NCI-H345 (cell line): ENCODE data around the gene LTF.

Experiments used
- DNase-seq: peaks from one replicate; lab custom pipeline; 2025; lab: John Stamatoyannopoulos, UW

The LTF gene

GRCh38 chr3:46490338-46491084 lies 25.8 kb upstream of the LTF start:
- no peak for DNase-seq

DNA sequence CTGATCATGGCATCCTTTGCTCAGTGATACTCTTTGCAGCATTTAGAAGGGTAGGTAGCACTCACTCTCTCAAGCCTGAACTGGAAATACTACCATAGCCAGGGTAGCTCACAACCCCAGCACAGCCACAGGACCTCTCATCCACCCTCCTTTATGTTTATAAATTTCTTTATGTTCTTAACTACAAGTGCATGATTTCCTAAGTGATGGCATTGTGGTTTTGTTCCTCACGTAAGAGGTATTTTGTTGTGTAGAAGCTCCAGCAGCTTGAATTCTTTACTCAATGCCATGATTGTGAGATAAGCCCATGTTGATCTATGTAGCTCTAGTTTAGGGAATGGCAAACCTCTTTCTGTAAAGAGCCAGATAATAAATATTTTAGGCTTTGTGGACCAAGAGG lies 25.2 kb upstream of the LTF start:
- no peak for DNase-seq

- no peak for DNase-seq
Measured at GRCh38 chr3:46489381-46489780, 24.7 kb upstream of the LTF start.

DNA sequence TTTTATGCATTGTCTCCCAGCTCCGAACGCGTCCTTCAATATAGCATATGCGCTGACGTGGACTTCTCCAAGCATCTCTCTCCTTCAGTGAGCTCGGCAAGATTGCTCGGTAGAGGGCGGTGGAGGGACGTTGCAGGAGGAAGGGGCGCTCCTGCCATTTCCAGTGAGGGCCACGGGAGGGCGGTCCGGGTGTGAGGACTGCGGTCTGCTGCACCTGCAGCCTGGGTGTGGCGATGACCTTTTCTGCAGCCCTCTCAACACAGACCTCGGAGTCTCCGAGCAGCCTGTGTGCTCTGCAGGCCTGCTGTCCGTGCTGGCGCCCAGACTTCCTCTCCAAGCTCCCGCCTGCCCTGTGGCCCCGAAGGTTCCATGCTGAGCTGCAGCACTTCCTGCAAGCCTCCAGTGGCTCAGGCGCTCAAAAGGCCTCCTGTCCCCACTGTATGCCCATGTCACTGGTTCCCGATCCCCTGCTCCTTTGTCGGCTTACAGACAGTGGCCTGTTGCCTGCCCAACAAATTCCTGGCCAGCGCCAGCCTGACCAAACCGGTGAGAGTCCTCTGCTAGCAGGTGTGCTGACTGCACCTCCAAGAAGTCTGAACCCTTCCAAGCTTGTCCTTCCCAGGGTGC lies 24.1 kb upstream of the LTF start:
- peak; percentile 85 for DNase-seq

DNA sequence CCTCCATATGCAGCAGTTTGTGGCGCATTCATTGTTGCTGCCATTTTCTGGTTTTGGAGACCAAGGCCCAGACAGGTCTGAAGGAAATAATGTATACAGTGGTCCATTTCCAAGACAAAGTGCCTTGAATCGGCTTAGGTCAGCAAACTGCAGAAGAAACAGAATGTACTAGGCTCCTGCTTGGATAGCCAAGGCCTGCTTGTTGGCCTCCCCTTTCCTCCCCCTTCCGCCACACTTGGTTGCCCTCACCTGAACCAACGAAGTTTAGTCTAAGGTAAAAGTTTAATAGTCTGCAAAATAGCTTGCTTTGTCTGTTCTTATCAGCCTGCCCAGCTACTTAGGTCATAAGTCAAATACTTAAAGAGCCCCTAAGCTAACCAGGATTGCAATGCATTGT lies 21.1 kb upstream of the LTF start:
- no peak for DNase-seq

- peak; percentile 39 for DNase-seq
Measured at GRCh38 chr3:46484911-46485778, 20.4 kb upstream of the LTF start.

DNA sequence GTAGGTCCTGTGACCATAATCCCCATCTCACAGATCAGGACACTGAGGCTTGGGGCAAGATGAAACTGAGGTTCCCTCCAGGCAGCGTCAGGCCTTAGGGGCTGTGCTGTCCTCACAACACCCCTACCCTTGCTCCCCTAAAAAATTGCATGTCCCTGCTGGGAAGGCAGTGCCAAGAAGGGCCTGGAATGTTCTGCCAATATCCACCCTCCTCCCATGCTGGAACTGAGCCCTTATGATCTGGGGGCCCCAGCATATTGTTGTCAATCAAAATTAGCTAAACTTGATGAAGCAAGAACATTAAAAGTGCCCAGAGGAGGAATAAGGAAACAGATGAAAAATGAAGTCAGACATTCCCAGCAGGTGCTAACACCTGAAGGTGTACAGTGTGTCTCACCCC lies 19.7 kb upstream of the LTF start:
- no peak for DNase-seq

DNA sequence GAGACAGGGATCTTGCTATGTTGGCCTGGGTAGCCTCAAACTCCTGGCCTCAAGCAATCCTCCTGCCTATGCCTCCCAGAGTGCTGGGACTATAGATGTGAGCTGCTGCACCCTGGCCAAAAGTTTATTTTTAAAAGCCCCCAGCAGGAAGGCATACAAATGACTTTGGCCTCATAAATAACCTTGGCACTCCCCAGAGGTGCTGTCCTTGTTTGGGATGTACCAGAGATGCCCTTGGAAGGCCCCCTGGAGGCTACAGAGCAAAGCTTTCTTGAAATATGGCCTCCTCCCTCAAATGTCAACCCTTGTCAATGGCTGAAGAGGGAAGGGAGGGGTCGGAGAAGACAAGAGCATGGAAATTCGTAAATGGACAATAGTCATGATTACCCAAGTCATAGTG lies 19.1 kb upstream of the LTF start:
- DNase-seq, result no peak

GRCh38 chr3:46482632-46483350 lies 18.1 kb upstream of the LTF start:
- peak; percentile 9 for DNase-seq

DNA sequence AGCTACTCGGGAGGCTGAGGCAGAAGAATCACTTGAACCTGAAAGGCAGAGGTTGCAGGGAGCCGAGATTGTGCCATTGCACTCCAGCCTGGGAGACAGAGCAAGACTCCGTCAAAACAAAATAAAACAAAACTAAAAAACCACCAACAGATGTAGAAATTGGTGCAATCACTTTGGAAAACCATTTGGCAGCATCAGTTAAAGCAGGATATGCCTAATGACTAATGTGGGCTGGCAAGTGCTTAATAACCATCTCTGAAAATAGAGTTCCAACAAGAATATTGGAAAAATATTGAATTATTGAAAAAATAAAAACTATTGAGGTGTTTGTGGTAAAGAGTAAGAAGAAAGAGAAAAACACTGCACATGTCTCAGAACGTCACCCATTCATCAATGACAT lies 16.9 kb upstream of the LTF start:
- DNase-seq, result no peak

GRCh38 chr3:46480491-46481195 lies 15.9 kb upstream of the LTF start:
- DNase-seq, result no peak

GRCh38 chr3:46479696-46480095 lies 15.0 kb upstream of the LTF start:
- DNase-seq, result no peak

DNA sequence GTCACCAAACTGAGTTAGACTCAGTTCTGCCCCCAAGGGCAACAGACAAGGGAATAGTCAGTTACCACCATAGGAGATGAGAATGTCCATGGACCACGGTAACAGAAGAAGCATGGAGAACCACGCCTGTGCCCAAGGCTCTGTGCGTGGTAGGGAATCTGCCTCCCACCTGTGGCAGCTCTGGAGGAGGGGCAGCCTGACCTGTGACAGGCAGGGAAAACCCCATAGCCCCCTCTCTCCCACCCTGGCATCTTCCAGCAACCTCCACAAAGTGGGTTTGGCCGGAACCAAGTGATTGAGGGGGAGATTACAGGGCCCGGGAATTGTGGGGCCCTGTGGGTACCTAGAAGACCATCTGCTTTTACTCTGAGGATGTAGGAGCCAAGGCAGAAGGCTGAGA lies 14.3 kb upstream of the LTF start:
- no peak for DNase-seq

DNA sequence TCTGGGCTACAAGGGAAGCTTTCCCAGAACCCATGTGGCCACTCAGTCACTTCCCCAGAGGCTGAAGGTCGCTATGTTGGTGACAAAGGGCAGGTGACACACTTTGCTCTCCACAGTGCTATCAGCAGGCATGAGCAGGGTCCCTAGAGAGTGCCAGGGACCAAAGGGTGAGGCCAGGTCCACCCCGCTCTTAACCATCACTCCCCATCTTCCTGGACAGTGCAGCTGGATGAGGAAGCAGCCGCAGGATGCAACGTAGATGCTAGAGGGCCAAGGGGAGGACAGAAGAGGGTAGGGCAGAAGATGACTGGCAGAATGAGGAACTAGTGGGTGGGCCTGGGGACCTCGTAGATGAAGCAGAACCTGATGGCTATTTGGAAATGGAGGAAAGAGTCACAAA lies 13.6 kb upstream of the LTF start:
- DNase-seq, result no peak

- no peak for DNase-seq
Measured at GRCh38 chr3:46477756-46478155, 13.1 kb upstream of the LTF start.

GRCh38 chr3:46477145-46477544 lies 12.4 kb upstream of the LTF start:
- DNase-seq, result no peak

DNA sequence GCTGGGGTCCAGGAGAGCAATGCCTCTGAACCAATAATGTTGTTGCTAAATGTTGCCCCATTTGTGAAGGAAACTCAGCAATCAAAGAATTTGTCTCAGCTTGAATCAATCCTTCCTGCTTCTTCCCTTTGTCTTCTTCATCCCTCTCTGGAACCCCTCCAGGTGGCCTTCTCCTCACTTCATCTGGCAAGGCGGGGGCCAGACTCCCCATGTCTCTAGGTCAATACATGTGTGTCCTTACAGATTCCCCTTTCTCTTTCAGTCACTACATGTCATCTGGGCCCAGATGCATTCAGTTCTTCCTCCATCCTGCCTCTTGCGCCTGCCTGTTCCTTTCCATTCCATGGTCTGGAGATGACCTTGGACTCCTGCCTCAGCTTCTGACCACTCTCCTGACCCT lies 8.0 kb upstream of the LTF start:
- no peak for DNase-seq

DNA sequence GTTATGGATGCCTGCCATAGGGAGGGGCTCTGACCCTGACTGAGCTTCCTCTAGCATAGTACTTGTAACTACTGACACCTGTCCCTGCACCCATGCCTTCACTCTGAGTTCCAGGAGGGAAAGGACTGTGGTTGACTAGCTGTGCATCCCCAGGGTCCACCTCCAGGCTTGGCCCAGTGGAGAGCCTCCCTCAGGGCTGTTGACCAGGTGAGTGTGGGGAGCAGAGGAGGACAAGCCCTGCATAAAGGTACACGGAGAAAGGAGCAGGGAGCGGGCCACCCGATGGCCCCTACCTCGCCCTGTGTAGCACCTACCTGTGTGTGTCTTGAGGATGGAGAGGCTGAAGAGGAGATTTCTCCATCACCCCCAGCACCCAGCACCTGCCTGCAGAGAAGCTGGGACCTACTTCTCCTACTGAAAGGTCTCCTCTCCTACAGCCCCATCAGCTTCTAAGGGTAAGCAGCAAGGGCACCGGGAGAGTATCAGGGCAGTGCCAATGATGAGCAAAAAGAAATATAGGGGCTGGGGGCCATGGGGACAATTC lies 6.7 kb upstream of the LTF start:
- DNase-seq, result no peak

DNA sequence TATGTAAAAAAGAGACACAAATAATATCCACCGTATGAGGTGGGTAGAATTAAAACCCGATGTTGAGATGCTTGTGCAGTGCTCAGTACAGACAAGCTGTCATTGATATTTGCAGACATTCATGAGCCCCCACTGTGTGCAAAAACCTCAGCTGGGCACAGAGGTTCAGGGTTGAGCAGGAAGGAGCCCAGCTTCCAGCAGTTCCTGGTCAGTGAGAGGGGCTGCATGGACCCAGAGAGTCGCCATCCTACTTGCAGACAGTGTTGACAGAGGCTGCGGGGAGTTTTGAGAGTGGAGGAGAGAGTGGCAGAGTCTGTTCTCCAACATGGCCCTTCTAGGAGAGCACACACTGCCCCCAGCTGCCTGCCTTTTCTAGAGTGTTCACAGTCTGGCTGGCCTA lies 6.1 kb upstream of the LTF start:
- no peak for DNase-seq

GRCh38 chr3:46469680-46470357 lies 5.1 kb upstream of the LTF start:
- no peak for DNase-seq
